ENCODE data around the gene ITGB2.

Gene ITGB2

DNA sequence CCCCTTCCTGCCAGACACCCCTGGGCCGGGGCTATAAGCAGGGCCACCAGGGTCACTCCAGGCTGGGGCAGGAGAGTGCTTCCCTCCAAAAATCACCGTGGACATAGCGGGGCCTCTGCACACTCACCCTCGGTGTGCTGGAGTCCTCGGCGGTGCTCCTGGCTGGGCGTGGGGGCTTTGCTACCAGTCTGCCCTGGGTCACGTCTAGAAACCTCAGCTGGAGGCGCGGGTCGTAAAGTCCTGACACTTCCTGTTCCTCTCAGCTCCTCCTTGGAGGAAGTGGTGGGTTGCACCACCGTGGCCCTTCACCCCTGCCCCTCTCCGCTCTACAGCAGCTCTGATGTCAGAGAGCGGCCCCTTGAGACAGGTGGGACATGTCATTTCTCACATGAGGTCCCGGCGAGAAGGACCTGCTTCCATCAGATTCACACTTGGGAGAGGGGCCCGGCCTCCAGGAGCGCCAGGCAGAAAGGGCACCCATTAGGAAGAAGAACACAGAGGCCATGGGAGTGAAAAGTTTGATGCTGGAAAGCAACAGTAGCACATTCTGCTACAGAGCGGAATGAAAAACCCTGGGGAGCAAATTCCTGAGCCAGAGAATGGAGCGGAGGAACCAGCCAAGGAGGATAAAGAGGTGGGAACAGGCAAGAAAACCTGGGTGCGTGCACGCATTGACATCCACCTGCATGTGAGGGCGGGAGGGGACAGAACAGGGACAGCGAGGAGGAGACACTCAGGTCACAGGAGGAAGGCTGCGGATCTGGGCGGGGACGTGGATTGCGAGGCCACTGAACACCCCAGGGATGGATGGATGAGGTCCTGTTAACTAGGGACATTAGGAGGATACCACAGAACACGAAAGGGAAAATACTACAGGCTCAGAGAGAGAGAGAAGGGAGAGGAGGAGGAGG lies at the start of gene ITGB2:
ITGB2 (minus strand) TSS at position 206 of the 911 bp plus-strand sequence. CDS start 10,117 bp downstream, outside the sequence.
- peak; percentile 25 for DNase-seq

DNA sequence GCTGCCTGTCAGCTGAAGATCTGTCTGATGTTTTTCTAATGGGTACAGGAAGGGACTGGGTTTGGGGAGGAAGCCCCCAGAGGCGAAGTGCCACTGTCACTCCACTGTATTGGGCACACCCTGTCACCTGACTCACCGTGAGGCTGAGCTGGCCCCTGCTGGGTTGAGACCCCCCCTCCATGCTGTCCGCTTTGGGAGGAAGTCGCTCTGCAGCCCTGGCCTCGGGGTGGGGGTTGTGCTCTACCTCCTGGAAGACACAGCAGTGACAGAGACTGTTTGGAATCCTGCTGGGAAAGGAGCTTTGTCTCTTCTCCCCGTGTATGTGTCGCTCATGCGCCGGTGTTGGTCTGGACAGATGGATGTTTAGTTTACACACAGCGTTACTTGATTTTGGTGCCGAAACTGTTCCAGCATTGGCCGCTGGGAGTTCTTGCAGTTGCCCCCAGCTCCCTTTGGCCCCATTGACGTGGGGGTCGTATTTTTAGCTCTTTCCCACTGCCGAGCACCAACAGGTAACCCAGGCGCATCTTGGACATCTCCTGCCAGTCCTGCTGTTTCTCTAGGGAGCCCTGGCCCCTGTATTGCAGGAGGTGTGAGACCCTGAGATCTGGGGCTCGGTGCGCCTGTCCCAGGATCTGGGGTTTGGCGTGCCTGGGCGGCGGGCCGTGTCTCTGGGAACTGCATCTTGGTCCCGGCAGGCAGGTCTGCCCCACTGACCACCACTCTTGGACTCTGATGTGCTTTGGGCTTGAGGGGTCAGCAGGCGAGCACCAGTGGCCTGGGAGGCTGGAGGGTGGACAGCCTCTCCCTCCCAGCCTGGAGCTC lies 49.4 kb upstream of the ITGB2 start:
- DNase-seq, result peak; percentile 25

DNA sequence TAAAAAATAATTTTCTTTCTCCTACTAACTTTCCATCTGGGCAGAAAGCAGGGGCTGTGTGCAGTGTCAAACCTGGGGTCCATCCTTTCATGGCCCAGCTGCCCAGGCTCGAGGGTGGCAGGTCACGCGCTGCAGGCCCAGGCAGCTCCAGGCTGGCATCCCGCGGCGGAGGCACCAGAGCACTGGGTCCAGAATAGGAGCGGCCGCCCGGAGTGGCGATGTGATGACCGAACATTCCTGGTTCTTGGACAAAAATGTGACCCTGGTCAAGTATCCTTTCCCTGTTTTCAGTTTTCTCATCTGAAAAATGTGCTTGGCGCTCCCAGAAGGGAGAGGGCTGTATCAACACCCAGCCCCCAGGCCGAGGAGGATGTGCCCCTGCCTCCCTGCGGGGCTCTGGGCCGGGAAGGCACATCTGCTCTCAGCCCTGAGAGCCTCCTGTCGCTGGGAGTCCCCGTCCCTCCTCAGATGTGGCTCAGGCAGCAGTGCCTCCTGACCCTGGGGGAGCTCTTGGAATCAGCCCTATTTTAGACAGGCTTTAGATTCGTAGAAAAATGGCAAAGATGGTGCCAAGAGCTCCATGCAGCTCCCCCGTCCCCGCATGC lies 48.5 kb upstream of the ITGB2 start:
- no peak for DNase-seq

DNA sequence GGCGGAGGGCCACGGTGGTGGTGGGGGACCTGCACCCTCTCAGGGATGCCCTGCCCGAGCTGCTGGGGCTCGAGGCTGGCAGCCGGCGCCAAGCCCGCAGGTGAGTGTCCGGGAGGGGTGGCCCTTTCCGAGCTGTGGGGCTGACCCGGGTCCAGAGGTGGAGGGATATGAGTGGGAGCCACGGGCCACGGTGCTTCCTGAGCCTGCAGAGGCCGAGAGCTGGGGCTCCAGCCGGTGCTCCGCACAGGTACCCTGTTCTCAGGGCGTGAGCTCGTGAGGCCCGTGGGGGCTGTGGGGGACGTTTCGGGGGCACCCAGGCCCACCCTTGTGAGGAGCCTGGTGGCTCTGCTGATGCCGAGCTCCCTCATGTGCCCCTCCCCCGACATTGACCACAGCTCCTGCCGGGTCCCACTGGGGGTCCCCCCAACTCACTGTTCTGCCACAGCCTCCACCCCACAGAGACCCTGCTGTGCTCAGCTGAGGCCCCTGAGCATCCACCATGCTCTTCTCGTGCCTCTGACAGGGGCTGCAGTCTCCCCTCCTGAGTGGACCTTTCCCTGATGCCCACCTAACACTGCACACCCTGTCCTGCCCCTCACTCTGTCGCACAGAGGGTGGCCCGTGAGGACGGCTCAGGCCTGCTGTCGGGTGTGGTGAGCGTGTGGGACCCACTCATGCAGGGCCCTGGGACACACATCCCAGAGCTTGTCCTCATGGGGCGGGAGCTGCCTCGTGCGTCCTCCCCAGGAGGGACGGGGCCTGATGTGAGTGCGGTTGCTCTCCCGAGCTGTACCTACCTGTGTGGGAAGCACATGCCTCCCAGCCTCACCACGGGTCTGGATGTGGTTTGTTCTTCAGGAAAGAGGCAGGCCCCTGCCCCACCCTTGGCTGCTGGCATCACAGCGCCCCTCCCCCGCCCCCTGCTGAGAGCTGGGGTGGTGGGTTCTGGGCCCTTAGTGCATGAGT lies 46.7 kb upstream of the ITGB2 start:
- no peak for DNase-seq

DNA sequence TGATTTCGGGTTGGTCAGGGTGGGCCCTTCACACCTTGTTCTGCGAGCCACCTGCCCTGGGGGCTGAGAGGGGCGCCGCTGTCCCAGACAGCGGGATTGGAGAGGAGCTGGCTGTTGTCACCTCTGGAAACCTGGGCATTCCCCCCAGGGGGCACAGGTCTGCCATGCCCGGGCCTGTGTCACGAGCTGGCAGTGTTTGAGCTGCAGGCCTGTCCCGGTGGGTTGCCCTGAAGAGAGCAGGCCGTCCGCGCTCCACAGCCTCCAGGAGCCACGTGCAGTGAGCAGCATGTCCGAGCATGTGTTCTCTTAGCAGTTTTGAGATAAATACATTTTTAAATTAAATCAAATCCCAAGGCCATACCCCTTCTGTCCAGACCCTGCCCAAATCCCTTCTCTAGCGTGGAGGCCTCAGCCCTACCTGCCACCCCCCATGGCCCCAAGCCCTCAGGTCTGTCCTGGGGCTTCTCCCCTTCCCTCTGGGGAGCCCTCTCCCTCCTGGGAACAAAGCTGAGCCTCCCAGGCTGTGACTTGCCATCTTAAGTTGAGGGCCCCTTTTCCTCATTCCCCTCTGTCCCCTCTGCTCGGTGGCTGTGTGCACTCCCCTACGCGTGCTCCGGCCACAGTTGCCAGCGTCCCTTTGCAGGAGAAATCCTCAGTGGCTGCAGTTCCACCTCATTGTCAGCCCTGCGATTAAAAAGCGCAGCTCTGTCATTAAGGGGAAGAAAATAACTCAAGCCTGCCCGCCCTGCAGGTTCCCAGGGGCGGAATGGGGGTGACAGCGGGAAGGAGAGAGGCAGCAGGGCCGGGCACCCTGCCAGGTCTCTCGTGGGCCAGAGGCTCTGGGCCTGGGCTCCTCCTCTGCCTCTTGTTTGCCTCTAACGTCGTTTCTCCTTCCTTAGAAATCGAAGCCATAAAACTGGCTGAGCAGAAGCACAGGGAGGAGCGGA lies 45.7 kb upstream of the ITGB2 start:
- DNase-seq, result peak; percentile 74

DNA sequence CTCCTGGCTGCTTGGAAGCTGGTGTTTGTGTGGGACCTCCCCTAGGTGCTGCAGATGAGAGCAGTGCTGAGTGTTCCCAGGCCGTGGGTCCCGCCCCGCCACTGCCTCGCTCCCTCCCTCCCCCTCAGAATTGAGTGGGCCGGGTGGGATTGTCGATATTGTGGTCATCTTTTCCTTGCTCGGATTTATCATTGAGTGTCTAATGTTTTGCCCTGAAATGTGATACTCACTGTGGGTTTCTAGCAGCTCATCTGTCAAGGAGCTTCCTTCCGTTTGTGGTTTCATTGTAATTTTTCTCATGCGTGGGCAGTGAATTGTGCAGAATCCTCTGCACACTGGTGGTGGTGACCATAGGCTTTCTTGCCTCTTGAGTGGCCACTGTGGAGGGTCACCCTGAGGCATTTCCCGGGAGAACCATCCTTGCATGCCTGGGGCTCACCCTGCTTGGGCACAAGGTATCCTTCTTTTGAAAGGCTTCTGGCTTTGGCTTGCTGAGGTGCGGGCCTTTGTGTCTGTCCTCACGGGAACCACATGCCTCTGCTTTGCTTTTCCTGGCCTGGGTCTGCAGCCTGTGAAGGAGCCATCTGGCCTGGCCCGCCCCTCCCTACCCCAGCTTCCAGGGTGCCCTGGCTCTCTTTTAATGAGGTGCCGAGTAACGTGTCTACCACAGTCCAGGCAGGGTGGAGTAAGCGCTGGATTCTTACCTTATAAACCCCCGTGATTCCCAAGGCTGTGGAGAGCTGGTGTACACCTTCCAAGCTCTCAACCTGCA lies 44.7 kb upstream of the ITGB2 start:
- no peak for DNase-seq

DNA sequence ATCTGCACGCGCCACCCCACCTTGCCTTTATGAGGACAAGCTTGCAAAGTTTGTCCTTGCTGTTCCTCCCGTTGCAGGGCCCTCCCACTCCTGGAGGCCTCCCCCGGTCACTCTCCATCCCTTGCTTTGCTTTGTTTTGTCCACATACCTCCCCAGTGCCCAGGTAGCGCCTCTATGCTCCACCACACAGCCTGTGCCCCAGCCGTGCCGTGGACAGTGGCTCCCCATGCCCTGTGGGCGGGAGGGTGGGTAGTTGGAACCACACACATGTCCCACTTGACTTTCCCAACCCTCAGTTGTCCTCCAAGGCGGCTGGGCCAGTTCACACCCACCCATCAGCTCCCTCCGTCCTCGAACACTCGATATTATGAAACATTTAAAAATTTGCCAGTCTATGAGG lies 43.7 kb upstream of the ITGB2 start:
- no peak for DNase-seq

DNA sequence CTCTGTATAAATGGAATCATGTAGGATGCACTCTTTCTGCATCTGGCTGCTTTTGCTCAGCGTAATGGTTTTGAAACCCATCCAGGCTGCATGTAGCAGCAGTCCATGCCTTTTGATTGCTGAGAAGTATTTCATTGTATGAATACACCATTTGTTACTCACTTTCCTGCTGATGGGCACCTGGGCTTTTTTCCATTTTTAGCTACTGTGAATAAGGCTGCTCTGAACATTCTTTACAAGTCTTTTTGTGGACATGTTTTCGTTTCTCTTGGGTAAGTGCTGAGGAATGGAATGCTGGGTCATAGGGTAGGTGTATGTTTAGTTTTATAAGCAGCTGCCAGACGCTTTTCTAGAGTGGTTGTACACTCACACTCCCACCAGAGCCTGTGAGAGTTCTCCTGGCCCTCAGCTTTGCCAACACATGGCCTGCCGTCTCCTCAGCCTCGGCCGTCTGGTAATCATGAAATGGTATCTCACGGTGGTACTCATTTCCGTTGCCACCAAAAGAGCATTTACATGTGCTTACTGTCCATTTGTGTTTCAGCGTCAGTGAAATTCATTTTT lies 41.8 kb upstream of the ITGB2 start:
- DNase-seq, result no peak

DNA sequence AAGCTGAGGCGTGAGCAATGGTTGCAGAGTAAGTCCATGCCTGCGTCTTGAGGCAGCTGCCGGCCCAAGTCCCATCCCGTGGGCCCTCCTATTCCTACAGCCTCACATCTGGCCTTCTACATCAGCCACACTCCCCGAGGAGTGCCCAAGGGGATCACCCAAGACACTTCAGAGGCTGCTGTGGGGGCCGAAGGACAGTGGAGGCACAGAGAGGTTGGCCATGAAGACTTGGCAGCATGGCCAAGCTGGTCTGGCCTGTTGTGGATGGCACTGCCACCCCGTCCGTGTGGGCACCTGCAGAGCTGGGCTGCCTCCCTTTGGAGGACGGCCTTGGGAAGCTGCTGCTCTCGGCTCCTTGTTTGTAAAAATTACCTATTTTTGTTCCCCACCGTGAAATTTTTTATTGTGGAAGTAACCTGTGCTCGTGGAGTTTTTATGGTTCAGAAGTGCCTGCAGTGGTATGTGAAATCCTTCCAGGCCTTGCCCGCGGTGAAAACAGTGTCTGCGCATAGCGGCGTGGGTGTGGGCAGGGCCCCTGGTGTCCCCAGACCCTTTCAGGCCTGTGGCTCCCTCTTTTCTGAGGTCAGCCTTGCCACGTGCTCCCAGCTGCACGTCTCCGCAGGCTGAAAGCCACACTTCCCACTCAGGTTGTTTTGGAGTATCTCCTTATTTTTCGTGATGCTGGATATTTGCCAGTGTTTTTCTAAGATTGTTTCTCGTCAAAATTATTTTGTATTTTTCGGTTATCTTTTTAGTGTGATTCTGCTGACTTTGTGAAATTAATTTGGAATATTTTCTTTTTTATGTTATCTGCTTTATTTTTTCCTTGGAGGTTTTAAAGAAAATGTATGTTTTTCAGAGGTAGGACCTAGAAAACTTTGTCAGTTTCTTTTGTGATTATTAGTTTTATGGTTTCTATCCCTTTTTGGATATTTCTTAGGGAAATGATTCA lies 39.7 kb upstream of the ITGB2 start:
- DNase-seq, result no peak

DNA sequence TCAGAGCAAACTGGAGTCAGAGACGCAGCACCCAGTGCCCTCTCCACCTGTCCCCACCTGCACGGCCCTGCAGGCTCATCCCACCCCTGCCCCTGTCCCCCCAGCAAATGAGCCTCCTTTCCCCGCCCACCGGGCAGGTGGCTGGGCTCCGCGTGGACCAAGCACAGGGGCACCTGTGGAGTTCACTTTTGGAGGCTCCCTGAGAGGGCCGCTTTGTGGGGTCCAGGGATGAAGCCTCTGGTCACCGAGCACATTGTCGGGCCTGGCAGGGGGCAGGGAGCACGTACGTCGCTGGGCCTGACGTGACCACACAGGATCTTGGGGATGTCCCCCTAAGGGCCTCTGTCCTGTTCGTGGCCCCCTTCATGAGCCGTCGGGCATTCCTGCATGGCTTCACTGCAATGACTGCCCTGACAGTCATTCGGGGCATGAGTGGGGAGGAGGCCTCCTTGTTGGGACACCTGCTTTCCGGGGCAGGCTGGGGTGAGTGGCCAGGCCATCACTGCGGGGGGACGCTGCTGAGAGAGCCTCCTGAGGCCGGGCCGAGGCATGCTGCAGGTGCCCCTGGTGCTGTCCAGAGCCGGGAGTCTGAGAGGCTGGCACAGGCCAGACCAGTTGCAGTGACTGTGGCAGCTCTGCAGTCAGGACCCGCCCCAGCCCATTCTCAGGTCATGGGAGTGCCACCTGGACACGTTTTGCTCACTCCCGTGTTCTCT lies 38.8 kb upstream of the ITGB2 start:
- DNase-seq, result no peak

DNA sequence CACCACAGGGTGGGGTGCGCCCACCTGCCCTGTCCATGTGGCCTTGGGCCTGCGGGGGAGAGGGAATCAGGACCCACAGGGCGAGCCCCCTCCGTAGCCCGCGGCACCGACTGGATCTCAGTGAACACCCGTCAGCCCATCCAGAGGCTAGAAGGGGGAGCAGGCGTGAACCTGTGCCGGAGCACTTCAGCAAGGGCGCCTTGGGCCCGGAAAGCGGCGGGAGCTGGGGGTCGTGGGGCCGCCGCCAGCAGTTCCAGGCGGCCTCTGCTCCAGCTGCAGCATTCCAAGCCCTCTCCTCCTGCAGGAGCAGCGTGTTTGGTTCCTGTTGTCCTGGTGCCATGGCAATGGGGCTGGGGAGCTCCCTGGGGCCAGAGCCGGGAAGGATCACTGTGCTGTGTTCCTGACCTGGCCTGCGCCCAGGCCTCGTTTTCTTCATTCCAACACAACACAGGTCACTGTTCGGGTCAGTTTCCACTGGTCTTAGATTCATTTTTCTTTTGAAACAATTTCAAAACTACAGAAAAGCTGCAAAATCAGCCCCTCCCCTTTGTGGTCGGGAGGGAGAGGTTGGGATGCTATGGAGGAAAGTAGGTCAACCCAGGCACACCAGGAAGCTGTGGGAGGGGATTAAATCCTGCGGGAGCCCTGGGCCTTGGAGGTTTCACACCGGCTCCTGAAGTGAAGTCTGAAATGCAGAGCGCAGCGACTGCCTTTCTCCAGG lies 37.9 kb upstream of the ITGB2 start:
- no peak for DNase-seq

DNA sequence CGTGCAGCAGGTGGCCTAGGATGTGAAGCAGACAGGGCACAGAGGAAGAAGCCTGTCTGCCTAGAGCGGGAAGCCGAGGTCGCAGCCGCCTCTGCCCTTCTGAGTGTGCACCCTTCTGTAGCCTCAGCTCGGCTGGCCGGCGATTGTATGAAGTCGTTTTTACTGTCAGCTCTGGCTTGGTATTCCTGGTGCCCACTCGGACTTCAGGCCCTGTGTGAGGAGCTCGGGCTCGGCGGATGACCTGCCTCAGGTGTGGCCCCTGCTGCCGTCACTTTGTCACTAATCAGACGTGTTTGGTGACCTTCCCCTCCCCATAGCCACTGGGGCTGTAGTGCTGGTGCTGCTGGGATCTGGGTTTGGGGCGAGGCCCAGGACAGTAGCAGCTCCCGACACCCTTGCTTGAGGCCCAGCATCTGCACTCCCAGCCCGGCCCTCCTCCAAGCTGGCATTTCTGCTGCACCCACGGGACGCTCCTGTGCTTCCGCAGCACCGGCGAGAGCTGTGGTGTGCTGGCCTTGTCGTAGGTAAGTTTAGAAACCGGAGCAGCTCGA lies 37.3 kb upstream of the ITGB2 start:
- no peak for DNase-seq

DNA sequence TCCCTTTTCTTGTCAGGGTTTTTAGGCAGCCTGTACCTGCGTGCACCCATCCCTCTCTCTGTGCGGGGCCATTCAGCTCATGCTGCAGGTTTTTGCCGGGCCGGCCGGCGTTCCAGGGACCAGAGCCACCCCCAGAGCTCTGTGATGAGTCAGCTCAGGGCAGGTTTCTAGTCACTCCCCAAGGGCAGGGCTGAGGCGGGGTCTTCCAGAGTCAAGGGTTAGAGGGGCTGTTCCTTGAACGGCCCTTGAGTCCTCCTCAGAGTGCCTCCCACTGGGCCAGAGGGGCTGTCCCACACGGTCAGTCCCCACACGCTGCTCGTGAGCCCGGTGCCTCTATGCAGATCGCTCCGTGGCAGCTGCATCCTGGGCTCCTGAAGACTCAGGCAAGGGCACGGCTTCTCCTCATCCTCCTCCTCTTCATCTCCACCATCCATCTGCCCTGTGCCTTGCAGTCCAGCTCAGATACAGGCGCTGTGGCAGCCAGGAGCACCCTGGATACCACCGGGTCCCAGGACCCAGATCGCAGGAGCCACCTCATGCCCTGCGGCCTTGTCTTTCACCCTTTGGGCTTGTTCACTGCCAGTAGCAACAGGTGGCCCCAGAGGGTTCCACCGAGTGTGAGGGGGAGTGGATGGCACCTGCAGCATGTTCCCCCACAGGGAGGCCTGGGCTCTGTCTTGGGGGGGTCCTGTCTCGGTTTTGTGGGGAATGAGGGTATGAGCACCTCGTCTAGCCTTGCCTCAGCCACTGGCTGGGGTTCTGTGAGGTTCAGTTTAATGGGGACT lies 36.5 kb upstream of the ITGB2 start:
- DNase-seq, result no peak

DNA sequence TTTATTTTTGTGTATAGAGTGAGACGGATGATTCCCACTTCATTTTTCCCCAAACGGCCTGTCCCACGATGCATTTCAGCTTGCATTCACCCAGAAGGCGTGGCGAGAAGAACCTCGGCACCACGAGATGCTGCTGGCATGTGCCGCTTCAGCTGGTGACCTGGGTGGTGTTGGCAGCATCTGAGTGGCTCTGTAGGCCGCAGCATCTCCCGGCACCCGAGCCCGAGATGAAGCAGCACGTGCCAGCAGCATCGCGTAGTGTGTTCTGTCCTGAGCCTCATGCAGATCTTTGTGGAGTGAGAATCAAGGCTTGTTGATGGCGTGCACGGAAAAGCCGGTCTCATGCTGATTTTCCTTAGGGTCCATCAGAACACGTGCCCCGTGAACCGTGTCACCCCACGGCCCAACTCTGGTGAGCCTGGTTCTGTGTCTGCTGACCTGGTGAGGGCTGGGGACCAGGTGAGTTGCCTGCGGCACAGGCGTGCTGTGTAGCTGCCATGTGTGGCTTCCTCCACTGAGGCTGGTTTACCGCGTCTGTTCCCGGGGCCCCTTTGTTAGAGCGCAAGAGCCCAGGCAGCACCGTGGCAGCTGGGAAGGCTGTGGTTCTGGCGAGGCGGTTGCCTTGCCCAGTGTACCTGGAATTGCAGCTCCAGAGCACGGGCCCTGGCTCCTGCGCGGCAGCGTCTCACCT lies 35.8 kb upstream of the ITGB2 start:
- no peak for DNase-seq

DNA sequence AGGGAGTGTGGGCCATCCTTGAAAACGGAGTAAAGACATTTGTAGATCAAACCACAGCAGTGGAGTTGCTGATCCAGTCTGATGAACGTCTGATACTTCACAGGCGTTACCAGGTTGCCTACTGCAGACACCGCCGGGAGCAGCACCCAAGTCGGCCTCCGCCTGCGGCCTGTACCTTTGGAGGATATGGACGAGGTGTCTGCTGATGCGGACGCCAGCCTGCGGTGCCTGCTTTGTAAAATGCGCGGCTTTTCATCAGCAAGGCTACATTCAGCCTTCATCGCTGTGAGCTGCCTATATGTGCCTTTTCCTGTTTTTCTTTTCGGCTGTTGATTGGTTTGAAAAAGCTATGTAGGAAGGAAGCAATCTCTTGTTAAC lies 35.1 kb upstream of the ITGB2 start:
- no peak for DNase-seq

All from hematopoietic multipotent progenitor cell treated with erythropoietin and hydrocortisone succinate and interleukin-3 and kit ligand, for 8 days (in vitro differentiated cells).